Choroid plexus epithelial cell (primary cell): ENCODE measurements around the gene TEX11.
"Not testable (repeated sequence)": the region's sequence is repeated elsewhere in the genome, so short reads cannot be mapped to it uniquely, and the experiment has no call there.

Experiments used
- DNase-seq: peaks from one replicate; pipeline ENCODE4 v3.0.0-alpha.2; 2010; ENCODE audit warnings: low read depth
- H3K4me3 ChIP-seq: 2 replicates; pipeline ENCODE4 v1.5.1; 2011; ENCODE audit warnings: low read depth, mild to moderate bottlenecking, control low read depth, low read length, moderate library complexity
- TF ChIP-seq, protein P1 (sequence below): conservative IDR thresholded peaks from 2 replicates; pipeline ENCODE4 v1.5.1; 2011; ENCODE audit warnings: low read depth, mild to moderate bottlenecking, control low read depth, inconsistent platforms, low read length, moderate library complexity

TEX11 gene

DNA sequence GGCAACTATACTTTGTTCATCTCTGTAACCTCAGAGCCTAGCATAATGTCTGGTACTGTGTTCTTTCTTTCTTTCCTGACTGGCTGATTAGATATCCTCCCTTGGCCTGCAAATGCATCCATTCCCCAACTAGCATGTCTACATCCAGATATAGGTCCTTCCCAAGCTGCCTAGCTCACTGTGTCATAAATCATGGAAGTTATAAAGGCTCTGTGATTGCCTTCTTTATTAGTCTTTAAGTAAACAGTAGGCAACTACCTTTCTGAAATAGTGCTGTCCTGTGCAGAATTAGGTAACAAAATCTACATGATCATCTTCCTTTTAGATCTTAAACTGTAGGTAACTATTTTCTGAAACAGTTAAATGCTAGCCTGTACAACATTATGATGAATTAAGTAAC lies 239.4 kb downstream of the TEX11 start:
- no peak for DNase-seq
- H3K4me3 ChIP-seq, result no peak overlapping the region
- TF ChIP-seq, protein P1, sequence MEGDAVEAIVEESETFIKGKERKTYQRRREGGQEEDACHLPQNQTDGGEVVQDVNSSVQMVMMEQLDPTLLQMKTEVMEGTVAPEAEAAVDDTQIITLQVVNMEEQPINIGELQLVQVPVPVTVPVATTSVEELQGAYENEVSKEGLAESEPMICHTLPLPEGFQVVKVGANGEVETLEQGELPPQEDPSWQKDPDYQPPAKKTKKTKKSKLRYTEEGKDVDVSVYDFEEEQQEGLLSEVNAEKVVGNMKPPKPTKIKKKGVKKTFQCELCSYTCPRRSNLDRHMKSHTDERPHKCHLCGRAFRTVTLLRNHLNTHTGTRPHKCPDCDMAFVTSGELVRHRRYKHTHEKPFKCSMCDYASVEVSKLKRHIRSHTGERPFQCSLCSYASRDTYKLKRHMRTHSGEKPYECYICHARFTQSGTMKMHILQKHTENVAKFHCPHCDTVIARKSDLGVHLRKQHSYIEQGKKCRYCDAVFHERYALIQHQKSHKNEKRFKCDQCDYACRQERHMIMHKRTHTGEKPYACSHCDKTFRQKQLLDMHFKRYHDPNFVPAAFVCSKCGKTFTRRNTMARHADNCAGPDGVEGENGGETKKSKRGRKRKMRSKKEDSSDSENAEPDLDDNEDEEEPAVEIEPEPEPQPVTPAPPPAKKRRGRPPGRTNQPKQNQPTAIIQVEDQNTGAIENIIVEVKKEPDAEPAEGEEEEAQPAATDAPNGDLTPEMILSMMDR, result no peak

DNA sequence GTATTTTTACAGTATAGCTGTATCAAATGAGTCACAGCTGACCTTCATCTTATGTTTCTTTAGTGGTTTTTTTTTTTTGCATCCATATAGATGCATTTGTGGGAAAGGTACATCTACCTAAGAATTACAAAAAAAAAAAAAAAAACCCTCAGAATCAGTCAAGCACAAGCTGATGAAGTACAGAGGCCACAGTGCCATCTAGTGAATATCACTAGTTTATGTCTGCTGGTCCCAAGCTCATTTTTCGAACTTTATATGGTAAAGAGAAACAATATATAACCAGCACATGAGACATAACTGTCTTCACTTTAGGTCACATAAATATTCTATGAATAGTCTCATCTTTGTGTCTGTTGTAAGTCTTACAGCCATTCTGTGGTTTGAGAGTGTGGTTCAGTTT lies 243.8 kb downstream of the TEX11 start:
- TF ChIP-seq, protein P1, result peak; percentile 42

DNA sequence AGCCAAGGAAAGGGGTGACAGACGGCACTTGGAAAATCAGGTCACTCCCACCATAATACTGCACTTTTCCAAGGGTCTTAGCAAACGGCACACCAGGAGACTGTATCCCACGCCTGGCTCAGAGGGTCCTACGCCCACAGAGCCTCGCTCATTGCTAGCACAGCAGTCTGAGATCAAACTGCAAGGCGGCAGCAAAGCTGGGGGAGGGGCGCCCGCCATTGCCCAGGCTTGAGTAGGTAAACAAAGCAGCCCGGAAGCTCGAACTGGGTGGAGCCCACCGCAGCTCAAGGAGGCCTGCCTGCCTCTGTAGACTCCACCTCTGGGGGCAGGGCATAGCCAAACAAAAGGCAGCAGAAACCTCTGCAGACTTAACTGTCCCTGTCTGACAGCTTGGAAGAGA lies 247.4 kb downstream of the TEX11 start:
- not testable (repeated sequence) for H3K4me3 ChIP-seq, DNase-seq

More for the DNA sequence above, 243.8 kb downstream of the TEX11 start:
- peak; percentile 53 for DNase-seq
- no peak overlapping the region for H3K4me3 ChIP-seq

DNA sequence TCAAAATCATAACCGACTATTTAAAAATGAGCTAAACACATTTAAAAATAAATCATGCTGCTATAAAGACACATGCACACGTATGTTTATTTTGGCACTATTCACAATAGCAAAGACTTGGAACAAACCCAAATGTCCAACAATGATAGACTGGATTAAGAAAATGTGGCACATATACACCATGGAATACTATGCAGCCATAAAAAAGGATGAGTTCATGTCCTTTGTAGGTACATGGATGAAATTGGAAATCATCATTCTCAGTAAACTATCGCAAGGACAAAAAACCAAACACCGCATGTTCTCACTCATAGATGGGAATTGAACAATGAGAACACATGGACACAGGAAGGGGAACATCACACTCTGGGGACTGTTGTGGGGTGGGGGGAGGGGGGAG lies 251.0 kb downstream of the TEX11 start:
- DNase-seq, H3K4me3 ChIP-seq: not testable (repeated sequence)

DNA sequence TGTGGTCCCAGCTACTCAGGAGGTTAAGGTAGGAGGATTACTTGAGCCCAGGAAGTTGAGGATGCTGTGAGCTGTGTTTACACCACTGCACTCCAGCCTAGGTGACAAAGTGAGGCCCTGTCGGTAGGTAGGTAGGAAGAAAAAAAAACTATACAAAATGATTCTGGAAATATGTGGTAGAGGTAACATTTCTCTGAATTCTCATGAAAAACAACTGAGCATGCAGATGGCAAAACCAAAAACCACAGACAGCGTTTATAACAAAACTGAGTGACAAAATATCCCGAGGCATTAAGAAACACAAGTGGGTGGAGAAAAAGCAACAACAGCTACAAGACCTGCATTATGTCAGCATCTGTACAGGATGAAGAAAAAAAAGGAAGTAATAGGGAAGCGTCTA lies 252.2 kb downstream of the TEX11 start:
- H3K4me3 ChIP-seq, result no peak overlapping the region
- TF ChIP-seq, protein P1, result no peak
- DNase-seq, result no peak

DNA sequence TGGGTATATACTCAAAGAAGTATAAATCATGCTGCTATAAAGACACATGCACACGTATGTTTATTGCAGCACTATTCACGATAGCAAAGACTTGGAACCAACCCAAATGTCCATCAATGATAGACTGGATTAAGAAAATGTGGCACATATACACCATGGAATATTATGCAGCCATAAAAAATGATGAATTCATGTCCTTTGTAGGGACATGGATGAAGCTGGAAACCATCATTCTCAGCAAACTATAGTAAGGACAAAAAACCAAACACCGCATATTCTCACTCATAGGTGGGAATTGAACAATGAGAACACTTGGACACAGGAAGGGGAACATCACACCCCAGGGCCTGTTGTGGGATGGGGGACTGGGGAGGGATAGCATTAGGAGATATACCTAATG lies 260.6 kb downstream of the TEX11 start:
- not testable (repeated sequence) for DNase-seq, H3K4me3 ChIP-seq

DNA sequence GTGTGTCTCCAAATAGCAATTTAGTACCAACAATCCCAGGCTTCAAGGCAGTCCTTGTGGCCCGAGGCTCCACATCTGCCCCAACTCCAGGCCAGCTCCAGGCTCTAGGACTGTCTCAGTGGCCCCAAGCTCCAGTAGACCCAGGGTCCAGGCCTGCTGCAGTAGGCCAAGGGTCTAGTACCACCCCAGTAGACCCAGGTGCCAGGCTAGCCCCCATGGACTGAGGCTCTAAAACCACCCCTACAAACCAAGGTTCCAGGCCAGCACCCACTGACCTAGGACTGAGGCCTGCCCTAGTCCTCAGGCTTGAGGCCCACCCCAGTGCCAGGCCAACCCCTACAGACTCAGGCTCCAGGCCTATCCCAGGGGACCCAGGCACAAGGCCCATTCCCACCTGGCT lies 272.3 kb downstream of the TEX11 start:
- no peak for DNase-seq
- TF ChIP-seq, protein P1, result no peak
- no peak overlapping the region for H3K4me3 ChIP-seq

DNA sequence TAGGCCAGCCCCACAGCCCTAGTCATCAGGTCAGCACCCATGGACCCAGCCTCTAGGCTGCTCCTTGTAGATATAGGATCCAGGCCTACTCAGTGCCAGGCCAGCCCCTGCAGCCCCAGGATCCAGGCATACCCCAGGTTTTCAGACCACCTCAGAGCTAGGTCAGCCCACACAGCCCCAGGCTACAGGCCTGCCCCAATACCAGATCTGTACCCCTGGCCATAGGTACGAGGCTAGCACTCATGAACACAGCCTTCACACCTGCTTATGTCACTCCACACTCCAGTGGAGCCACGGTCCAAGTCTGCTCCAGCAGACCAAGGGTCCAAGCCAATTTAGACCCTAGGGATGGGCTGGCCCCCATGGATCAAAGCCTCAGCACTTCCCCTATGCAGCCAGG lies 272.8 kb downstream of the TEX11 start:
- TF ChIP-seq, protein P1, result no peak
- no peak for DNase-seq
- H3K4me3 ChIP-seq, result no peak overlapping the region

DNA sequence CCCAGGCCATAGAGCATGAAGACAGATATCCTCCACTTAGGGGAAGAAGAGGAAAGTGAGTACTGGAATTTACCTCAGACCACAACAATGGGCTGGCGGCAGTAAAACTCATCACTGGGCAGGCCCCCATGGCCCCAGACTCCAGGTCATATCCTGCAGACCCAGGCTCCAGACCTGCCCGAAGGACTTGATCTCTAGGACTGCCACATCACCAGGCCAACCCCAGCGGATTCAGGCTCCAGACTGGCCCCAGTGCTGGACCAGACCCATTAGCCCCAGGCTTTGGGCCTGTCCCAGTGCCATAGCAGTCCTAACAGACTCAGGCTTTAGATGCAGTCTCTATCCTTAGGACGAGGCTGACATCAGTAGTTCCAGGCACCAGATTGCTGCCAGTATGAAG lies 273.3 kb downstream of the TEX11 start:
- no peak for DNase-seq
- no peak overlapping the region for H3K4me3 ChIP-seq
- TF ChIP-seq, protein P1, result no peak
